Esophagus muscularis mucosa (tissue), 3 donors: ENCODE data around the gene MAP2K5.

Experiments used
- CTCF ChIP-seq, 3 experiments: fragments of 200-600 bp in 2 of 3; fragments of 450-650 bp in 1 of 3; sonication (generic) in 2 of 3; IDR thresholded peaks; one replicate each; pipeline ENCODE4 v1.5.1; 2017 to 2019; ENCODE audit warnings: antibody characterized with exemption in 3 of 3, mild to moderate bottlenecking in 2 of 3, moderate library complexity in 1 of 3
- POLR2A ChIP-seq: fragments of 450-650 bp; IDR thresholded peaks from one replicate; pipeline ENCODE4 v1.6.1; 2017; ENCODE audit warnings: antibody characterized with exemption, moderate library complexity, mild to moderate bottlenecking, low read depth
- POLR2AphosphoS5 ChIP-seq, 2 donors: sonication (generic); formaldehyde crosslinking; IDR thresholded peaks; one replicate each; pipeline ENCODE4 v1.6.1; 2017; ENCODE audit warnings: antibody characterized with exemption in 2 of 2

- TF ChIP-seq CTCF (IDR thresholded peaks at IDR 0.05) (no peak), POLR2AphosphoS5 (IDR thresholded peaks at IDR 0.05) (no peak), POLR2A (no peak)
Observed at GRCh38 chr15:67845974-67846373, 303.5 kb downstream of the MAP2K5 start.
